Measurements from ENCODE around the gene CDH3.

CDH3 gene

DNA sequence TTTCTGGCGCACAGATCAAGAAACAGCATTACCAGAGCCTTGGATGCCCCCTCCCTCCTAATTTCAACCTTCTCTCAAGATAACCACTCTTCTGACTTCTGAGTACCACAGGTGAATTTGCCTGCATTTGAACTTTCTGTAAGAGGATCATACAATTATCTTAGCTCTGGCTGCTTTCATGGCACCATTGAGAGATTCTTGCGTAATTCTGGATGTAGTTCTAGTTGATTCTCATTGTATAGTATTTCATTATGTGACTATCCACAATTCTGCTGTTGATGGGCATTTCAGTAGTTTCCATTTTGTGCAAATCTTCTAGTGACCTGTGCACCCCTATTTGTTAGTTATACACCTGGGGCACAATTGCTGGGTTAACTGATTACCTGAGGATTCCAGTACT is 7.5 kb downstream of the CDH3 start:
- DNase-seq: no peak

DNA sequence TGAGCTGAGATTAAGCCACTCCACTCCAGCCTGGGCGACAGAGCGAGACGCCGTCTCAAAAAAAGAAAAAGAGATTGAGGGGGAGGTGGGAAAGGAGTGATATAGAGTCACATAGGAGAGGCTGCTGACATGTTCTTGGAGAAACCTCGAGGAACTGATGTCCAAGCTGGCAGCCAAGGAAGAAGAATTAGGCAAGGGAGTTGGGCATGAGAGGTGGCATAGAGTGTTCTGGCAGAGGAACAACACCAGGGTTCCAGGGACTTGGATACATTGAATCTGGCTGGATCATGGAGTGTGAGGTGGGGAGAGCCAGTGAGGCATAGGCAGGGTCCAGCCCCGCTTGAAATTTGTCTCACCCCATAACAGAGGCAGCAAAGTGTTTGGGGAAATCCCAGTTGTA is 10.7 kb downstream of the CDH3 start:
- no peak for DNase-seq

DNA sequence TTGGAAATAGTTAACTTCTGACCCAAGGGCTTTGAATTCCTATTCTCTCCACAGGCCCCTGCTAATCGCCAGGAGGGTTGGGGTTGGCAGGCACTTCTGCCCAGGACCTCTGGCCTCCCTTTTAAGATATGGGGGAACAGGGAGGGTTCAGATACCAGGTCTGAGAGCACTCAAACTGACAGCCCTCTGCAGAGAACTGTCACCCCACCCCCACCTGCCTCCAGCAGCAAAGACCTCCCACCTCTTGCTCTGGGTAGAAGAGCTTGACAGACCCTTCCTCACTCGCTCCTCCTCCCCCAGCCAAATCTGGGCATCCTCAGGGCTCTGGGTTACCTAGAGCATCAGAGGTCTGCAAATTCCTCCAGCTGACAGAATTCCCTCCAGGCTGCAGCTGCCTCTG is 11.6 kb downstream of the CDH3 start:
- no peak for DNase-seq

DNA sequence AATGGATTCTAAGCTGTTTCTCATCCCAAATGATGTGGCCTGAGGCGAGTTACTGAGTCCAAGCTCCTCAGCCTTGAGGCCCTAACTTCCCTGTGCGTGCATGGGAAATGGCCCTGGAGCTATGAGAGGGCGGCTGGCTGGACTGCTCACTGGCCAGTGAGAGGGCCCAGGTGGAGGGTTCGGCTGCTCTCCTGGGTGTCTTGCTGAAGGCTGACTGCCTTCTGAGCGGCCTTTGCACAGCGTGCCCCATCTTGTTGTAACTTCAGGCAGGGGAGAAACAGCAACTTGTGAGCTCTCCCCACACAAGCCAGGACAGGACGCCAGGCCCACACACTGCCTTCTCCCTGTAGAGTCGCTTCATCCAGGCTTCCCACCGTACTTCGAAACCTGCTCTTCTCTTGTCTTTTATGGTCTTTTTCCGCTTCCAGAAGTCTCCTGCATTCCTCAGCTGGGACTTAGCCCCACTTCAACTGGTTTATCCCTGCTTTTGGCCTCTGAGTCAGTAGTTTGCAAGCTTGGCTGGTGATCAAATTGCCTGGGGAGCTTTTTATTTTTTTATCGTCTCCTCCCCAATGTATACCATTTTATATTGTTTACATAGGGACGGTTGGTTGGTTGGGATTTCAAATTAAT is 13.3 kb downstream of the CDH3 start:
- DNase-seq: peak; percentile 92

DNA sequence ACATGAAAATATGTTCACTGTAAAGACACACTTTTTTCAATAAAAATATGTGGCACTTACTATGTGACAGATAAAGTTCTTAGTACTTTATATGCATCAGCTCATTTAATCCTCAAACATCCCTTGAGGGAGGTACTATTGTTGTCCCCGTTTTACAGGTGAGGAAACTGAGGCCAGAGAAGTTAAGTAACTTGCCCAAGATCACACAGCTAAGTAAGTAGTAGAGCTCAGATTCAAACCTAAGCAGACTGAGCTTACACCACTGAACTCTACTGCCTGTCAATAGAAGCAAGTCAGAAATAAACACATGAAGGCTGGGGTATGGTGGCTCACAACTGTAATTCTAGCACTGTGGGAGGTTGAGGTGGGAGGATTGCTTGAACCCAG is 13.9 kb downstream of the CDH3 start:
- no peak for DNase-seq

DNA sequence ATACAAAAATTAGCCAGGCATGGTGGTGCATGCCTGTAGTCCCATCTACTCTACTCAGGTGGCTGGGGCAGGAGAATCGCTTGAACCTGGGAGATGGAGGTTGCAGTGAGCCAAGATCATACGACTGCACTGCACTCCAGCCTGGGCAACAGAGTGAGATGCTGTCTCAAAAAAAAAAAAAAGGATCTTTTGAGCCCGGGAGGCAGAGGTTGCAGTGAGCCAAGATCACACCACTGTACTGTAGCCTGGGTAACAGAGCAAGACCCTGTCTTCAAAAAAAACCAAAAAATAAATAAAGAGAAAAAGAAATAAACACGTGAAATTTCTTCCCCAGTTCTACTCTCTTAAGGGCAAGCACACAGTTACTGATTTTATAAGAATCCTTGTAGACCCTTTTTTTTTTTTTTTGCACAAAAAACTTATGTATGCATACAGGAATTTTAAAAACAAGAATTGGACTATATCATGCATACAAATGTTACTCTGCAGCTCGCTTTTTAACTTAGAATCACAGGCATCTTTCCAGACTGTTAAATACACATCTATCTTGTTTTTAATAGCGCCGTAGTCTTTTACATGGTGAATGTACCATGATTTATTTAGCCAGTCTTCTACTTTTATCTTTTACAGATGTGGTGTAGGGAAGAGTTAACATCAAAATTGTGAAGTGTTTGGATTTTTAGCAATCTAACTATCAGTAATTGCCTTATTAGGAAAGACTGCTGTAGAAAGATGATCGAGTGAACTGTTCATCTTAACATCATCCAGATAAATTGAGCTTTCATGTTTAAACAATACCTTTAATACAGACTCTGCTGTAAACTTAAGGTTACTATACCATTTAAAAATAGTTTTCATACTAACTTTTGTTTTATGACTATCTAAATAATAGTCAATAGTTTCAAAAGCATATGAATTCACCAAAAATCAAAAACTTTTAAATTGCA is 14.6 kb downstream of the CDH3 start:
- DNase-seq: peak; percentile 58

DNA sequence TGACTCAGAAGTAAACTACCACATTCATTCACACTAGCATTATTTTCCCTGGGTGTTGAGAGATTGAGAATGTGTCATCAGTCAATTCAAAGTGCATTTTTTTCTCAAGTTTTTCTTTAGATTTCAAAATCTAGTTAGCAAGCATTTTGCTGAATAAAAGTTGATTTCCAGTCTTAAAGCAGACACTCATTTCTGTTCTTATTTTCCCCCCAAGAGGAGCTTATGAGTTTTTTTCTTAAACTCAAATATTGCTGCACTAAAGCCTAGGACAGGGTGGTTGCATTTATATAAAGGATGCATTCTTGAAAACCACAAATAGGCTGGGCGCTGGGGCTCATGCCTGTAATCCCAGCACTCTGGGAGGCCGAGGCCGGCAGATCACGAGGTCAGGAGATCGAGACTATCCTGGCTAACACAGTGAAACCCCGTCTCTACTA is 15.3 kb downstream of the CDH3 start:
- peak; percentile 75 for DNase-seq

DNA sequence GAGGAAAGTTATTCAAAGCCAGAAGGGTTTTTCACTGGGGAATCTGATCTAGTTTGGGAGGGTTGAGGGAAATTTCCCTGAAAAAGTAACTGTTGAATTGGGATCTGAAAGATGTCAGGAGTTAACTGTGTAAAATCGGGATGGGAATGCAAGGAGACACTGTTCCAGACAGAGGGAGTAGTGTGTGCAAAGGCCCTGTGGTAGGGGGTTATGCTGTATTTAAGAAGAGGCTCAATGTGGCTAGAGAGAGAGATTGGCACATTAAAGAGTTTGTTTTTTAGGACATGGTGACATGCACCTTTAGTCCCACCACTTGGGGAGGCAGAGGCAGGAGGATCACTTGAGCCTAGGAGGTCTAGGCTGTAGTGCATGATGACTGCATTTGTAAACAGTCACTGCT is 16.9 kb downstream of the CDH3 start:
- DNase-seq: no peak

DNA sequence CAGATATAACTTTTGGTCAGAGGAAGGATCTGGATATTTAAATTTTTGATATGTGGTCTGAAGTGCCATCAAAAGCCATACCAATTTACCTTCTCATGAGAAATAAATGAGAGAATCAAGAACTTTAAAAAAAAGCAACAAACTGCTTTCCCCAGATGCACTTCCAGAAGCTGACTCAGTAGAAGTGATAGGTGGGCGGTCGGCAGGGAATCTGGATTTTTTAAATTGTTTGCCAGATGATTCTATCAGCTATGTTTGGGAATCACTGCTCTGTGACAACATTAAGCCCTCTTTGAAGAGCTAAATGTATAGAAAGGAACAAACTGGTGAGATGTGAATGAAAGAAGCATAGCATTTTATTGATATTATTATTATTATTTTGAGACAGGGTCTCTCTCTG is 19.2 kb downstream of the CDH3 start:
- DNase-seq: no peak

DNA sequence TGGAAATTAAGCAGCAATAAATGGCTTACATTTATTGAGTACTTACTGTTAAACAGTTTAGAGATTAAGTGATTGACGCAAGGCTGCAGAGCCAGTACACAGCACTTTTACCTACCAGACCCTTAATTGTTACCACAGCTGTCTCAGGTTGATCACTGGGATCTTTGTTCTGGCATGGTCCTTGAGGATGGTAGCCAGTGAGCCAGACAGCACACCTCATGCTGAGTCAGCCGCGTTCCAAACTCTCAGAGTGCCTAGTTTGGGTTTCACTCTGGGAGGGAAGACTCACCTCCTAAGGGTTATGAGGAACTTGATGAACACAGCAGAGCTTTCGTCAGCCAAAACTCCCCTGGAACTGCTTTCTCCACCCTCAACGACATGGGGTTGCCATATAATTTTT is 20.4 kb downstream of the CDH3 start:
- DNase-seq: no peak

DNA sequence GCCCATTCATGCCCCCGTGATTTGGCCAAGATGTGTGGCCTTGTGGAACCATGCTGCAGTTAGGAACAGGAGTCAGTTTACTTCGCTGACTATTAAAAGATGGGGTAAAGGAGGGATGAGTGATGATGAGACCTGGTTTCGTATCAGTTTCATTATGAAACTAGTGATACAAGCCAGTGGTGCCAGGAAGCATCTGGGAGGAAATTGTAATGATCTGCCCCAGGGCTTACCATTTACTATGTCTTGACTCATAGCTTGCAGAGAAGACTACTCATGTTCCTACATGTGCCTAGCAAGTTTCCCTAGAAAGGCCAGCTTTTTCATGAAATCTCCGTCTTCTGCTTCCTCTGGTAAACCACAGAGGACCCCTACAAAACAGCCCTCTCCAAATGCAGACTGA is 23.2 kb downstream of the CDH3 start:
- no peak for DNase-seq

DNA sequence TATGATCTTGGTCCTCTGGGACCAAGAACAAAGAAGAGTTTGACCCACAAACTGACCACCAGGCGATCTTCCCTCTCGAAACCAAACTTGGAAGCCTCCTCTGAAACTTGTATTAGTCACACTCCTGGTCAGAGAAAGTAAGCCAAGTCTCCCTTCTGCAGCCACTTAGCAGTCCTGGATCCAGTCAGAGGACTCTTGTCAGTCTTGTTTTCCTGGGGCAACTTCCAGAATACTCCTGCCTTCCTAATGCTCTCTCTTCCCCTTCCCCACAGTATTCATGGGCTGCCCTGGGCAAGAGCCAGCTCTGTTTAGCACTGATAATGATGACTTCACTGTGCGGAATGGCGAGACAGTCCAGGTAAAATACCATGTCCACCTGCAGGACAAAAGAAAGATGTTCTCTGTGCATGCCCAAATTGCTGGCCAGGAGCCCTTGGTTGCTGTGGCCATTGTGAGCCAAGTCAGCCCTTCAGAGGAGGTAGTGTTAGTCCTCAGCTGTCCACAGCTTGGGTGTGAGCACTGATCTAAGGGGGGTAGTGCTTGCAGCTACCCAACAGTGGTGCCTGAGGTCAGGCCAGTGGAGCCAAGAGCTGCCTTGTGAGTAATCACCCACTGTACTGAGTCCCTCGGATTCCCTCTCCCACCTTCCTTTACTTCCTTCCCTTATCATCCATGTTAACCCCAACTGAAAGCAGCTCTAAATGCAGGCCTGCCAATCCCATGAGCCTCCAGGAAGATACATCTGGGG is 31.2 kb downstream of the CDH3 start:
- DNase-seq: no peak

DNA sequence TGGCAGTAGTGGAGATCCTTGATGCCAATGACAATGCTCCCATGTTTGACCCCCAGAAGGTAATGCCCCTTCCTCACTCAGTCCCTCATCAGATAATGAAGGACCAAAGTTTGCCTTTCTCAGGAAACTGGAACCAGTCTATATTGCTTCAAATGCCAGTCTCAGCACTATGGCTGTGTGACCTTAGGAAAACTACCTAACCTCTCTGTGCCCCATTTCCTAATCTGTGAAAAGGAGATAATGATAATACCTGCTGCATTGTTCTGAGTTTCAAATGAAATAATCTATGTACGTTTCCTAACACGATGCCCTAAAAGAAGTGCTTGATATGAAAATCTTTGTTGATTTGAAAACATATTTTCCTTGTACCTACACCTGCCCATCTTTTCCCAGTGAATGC is 35.9 kb downstream of the CDH3 start:
- DNase-seq: no peak

DNA sequence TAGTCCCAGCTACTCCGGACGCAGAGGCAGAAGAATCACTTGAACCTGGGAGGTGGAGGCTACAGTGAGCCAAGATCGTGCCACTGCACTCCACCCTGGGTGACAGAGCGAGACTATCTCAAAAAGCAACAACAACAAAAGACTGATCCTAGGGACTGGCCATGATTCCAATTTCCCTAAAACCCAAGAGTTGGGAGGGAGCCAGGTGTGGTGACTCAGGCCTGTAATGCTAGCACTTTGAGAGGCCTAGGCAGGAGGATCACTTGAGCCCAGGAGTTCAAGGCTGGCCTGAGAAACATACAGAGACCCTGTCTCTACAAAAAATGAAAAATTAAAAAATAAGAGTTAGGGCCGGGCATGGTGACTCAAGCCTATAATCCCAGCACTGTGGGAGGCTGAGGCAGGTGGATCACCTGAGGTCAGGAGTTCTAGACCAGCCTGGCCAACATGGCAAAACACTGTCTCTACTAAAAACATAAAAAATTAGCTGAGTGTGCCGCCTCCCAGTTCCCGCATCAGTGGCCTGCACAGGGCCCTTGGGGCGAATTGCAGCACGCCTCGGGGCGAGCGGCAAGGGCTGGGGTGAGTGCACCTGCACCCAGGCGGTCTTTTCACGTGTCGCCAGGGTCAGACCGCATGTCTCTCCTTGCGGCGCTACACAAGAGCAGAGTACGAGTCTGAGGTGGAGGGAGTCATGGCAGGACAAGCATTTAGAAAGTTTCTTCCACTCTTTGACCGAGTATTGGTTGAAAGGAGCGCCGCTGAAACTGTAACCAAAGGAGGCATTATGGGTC is 40.8 kb downstream of the CDH3 start:
- no peak for DNase-seq

DNA sequence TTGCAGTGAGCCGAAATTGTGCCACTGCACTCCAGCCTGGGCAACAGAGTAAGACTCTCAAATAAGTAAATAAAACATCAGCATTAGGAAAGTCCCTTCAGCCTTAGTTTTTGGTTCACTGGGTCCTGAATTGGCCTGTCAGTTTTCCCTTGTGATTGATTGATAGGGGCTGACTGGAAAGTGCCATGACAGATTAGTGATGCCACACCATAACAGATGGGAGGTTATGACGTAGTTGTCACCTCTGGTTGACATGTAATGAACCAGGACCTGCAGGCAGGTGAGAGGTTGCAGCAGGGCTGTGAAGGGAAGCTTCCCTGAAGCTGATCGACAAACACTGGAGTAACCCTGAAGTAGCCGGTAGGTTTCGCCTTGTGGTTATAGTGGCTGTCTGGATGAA is 41.8 kb downstream of the CDH3 start:
- DNase-seq: no peak

DNA sequence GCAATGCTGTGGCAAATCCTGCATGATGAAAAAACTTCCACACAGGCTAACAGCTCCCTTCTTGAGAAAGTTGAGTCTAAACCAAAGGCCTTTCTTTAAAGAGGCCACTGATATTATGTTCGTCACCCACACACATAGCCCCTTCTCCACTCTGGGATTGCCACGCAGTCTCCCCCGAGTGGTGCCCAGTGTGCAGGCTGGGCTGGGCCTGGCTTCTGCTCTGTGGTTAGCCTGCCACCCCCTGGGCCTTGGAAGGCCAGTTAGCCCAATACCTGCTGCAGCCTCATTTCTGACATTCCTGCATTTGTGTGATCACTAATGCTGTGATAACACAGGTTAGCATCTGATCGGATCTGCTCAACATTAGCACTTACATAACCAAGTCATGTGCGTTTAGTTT is 44.8 kb downstream of the CDH3 start:
- DNase-seq: no peak

DNA sequence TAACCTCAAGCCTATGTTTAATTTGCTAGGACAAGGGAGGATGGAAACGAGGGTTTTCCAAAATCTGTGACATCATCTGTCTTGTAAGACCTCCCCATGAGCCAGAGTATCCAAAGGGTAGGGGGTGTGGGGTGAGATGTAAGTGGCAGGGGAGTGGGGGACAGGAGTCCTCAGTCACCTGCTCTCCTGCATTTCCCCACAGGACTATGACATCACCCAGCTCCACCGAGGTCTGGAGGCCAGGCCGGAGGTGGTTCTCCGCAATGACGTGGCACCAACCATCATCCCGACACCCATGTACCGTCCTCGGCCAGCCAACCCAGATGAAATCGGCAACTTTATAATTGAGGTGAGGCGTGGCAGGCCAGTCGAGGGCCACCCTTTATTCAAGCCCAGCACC is 50.5 kb downstream of the CDH3 start:
- DNase-seq: no peak

DNA sequence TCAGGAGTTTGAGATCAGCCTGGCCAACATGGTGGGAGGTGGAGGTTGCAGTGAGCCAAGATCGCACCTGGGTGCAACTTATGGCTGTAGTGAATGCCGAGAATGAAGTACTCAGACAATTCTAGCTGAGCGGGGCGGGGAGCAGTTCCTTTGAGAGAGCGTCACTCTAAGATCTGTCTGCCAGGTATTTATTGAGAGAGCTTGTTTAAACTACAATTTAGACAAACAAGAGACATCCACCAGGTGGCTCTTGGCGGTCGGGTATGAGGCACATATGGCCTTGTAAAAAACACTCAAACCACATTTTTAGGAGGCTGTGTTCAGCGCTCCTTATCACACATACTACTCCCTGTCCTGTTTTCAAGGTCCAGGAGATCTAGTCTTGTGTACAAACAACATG is 51.4 kb downstream of the CDH3 start:
- DNase-seq: no peak

DNA sequence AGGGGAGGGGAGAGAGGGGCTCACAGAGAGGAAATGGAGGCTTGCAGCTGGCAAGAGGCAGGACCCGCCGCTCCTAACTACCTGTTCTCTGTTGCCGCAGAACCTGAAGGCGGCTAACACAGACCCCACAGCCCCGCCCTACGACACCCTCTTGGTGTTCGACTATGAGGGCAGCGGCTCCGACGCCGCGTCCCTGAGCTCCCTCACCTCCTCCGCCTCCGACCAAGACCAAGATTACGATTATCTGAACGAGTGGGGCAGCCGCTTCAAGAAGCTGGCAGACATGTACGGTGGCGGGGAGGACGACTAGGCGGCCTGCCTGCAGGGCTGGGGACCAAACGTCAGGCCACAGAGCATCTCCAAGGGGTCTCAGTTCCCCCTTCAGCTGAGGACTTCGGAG is 53.0 kb downstream of the CDH3 start:
- no peak for DNase-seq

DNA sequence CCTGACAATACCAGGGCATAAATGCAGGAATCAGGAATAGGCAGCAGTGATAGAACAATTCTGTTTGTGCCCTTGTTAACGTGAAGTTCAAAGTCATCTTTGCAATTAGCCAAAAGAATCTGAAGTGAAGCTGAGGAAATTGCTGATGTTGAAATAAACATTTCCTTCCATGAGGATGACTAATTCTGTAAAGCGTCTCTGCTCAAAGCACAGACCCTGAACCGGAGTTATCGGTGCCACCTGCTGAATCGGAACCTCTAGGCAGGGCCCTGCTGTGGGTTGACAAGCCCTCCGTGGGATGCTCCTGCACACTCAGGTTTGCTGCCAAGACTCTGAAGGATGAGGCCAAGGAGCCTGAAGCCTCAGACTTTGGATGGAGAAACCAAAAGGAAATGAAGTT is 55.0 kb downstream of the CDH3 start:
- DNase-seq: peak; percentile 7

DNA sequence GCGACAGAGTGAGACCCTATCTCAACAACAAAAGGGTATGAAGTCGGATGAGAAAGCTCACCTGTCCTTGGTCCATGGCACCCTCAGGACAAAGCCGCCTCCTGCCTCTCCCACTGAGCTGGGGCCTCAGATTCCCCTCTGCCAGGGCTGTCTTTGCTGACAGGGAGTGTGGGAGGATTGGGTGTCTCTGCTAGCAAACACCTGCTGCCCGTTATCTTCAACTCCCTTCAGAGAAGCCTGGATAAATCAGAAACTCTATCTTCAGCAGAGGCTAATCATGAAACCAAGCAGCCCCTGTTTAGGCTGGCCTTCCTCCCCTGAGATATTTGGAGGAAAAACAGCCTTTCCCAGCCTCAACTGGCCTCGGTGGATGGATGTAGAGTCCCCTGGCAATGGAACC is 55.7 kb downstream of the CDH3 start:
- DNase-seq: no peak

DNA sequence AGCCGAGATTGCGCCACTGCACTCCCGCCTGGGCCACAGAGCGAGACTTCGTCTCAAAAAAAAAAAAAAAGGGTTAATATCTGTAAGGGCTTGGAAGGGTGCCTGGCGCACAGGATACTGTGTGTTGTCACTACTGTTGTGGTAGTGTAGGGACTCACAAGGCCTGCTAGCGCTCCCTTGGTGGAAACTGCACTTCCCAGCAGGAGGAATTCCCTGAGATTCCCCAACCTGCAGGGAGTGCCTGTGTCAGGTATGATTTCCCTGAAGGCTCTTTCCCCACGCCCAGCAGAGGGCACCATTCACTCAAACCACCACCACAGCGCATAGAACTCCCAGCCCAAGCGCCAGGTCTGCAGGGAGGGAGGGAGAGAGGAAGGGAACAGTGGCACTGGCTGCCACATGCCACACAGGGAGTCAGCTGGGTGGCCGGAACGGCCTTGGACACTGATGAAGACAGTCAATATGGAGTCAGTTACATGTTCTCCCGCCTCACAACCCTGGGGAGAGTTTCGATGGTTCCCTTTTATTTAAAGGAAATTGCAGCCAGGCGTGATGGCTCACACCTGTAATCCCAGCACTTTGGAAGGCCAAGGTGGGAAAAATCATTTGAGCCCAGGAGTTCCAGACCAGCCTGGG is 59.2 kb downstream of the CDH3 start:
- DNase-seq: peak; percentile 63

Measured in fibroblast of upper back skin (primary cell).